GM21515 (cell line): ENCODE results near the gene TEX47.

Experiments used
- ATAC-seq: cut with Tn5 transposase; IDR thresholded peaks from one replicate; pipeline ENCODE4 v1.9.1; 2021; ENCODE audit not compliant: unreplicated experiment

Gene TEX47

GRCh38 chr7:88795553-88795952 lies at the start of gene TEX47:
TEX47 (minus strand) TSS chr7:88795737; CDS start chr7:88794942, 795 bp downstream.
- ATAC-seq: no peak

- ATAC-seq: no peak
Observed at GRCh38 chr7:88845091-88845490, 49.6 kb upstream of the TEX47 start.

- no peak for ATAC-seq
Observed at GRCh38 chr7:88842201-88842600, 46.7 kb upstream of the TEX47 start.

- peak; percentile 91 for ATAC-seq
Observed at GRCh38 chr7:88835147-88835728, 39.7 kb upstream of the TEX47 start.

GRCh38 chr7:88826222-88826621 lies 30.7 kb upstream of the TEX47 start:
- ATAC-seq: no peak

GRCh38 chr7:88818552-88818951 lies 23.0 kb upstream of the TEX47 start:
- ATAC-seq: no peak

- no peak for ATAC-seq
Observed at GRCh38 chr7:88806280-88807037, 10.9 kb upstream of the TEX47 start.

- ATAC-seq: no peak
Observed at GRCh38 chr7:88801046-88801445, 5.5 kb upstream of the TEX47 start.

- no peak for ATAC-seq
Observed at GRCh38 chr7:88792361-88792760, 3.2 kb downstream of the TEX47 start.

- ATAC-seq: no peak
Observed at GRCh38 chr7:88791891-88792290, 3.6 kb downstream of the TEX47 start.

GRCh38 chr7:88789480-88790064 lies 6.0 kb downstream of the TEX47 start:
- no peak for ATAC-seq

GRCh38 chr7:88787777-88788176 lies 7.8 kb downstream of the TEX47 start:
- ATAC-seq: no peak

- no peak for ATAC-seq
Observed at GRCh38 chr7:88775838-88776237, 19.7 kb downstream of the TEX47 start.

- ATAC-seq: no peak
Observed at GRCh38 chr7:88772776-88773175, 22.8 kb downstream of the TEX47 start.

- no peak for ATAC-seq
Observed at GRCh38 chr7:88771417-88771816, 24.1 kb downstream of the TEX47 start.

- no peak for ATAC-seq
Observed at GRCh38 chr7:88761779-88762178, 33.8 kb downstream of the TEX47 start.

- ATAC-seq: no peak
Observed at GRCh38 chr7:88760136-88760515, 35.4 kb downstream of the TEX47 start.

- no peak for ATAC-seq
Observed at GRCh38 chr7:88759230-88760135, 36.1 kb downstream of the TEX47 start, which contains the start of gene ZNF804B. ZNF804B (plus strand) TSS chr7:88759700; CDS start chr7:88759977, 277 bp downstream.

- ATAC-seq: no peak
Observed at GRCh38 chr7:88758381-88759229, 36.9 kb downstream of the TEX47 start.

GRCh38 chr7:88757371-88757770 lies 38.2 kb downstream of the TEX47 start:
- ATAC-seq: no peak
